ENCODE results near the gene URB1.
A peak's percentile ranks its signal among the peaks of the same experiment; 100 is the strongest.
"Not testable (repeated sequence)": the region's sequence is repeated elsewhere in the genome, so short reads cannot be mapped to it uniquely, and the experiment has no call there.

Gene URB1

DNA sequence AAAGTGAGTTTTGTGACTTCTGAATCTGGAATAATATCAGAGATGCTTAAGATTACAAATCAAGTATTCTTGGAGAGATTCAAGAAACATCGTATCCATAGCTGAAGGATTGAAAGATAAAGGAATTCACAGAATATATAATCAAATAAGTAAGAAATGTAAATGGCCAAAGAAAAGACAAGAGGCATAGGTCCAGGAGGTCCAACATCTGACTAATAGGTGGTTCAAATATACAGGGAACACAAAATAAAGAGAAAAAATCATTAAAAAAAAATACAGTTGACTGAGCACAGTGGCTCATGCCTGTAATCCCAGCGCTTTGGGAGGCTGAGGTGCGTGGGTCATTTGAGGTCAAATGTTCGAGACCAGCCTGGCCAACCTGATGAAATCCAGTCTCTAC is 107.3 kb downstream of the URB1 start:
- Histone ChIP-seq H3K36me3 (ENCODE audit: control insufficient read depth in 5 of 5, insufficient read depth in 5 of 5, low read length in 5 of 5) (peaks cover 0 to 7% (median 3%) of the 10 kb centered on the region in 5 donors), H3K9me3 (ENCODE audit: control insufficient read depth in 5 of 5, low read length in 5 of 5) (no peaks in the 10 kb centered on the region), H3K4me3 (ENCODE audit: low read depth in 1 of 5, low read length in 5 of 5) (no peak overlapping the region), H3K27me3 (ENCODE audit: control insufficient read depth in 5 of 5, insufficient read depth in 4 of 5, low read length in 5 of 5) (no peaks in the 10 kb centered on the region), H3K27ac (ENCODE audit: low read depth, low read length) (no peak overlapping the region), H3K4me1 (ENCODE audit: control insufficient read depth in 5 of 5, insufficient read depth in 5 of 5, low read length in 5 of 5) (no peaks in the 10 kb centered on the region), H3K9ac (ENCODE audit: low read length in 5 of 5) (no peak overlapping the region)

DNA sequence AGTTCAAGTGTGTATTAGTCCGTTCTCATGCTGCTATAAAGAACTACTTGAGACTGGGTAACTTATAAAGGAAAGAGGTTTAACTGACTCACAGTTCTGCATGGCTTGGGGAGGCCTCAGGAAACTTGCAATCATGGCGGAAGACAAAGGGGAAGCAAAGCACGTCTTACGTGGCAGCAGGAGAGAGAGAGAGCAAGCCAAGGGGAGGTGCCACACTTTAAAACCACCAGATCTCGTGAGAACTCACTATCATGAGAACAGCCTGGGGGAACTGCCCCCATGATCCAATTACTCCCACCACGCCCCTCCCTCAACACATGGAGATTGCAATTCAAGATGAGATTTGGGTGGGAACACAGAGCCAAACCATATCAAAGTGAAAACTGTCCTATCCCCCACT is 109.8 kb downstream of the URB1 start:
- H3K36me3 ChIP-seq (ENCODE audit: control insufficient read depth in 5 of 5, insufficient read depth in 5 of 5, low read length in 5 of 5): peaks cover 0 to 7% (median 3%) of the 10 kb centered on the region in 5 donors
- no peaks in the 10 kb centered on the region for H3K27me3 ChIP-seq (ENCODE audit: control insufficient read depth in 5 of 5, insufficient read depth in 4 of 5, low read length in 5 of 5)
- peaks cover 5 to 20% (median 18%) of the 10 kb centered on the region in 5 donors for H3K4me1 ChIP-seq (ENCODE audit: control insufficient read depth in 5 of 5, insufficient read depth in 5 of 5, low read length in 5 of 5)
- H3K4me3 ChIP-seq (ENCODE audit: low read depth in 1 of 5, low read length in 5 of 5): no peak overlapping the region
- no peak overlapping the region for H3K27ac ChIP-seq (ENCODE audit: low read depth, low read length)
- H3K9me3 ChIP-seq (ENCODE audit: control insufficient read depth in 5 of 5, low read length in 5 of 5): no peaks in the 10 kb centered on the region
- H3K9ac ChIP-seq (ENCODE audit: low read length in 5 of 5): no peak overlapping the region

DNA sequence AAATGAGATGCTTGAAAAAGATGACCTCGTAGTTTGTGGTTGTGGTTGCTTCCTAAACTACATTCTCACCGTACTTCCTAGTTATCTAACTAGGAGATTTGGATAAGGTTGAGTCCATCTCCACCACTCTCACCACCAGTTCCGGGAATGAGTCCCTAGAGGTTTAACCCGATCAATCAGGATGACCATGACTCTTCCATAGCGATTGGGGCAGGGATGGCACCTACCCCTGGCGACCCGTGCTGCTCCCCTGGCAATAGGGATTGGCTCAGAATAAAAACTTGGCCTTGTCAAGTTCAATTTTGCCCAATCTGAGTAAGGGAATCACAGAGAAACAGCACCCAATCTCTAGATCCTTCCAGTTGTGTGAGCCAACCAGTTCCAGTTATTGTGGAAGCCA is 111.3 kb downstream of the URB1 start:
- Histone ChIP-seq H3K9ac (ENCODE audit: low read length in 5 of 5) (no peak overlapping the region), H3K36me3 (ENCODE audit: control insufficient read depth in 5 of 5, insufficient read depth in 5 of 5, low read length in 5 of 5) (peaks cover 0 to 7% (median 3%) of the 10 kb centered on the region in 5 donors), H3K9me3 (ENCODE audit: control insufficient read depth in 5 of 5, low read length in 5 of 5) (no peaks in the 10 kb centered on the region), H3K27me3 (ENCODE audit: control insufficient read depth in 5 of 5, insufficient read depth in 4 of 5, low read length in 5 of 5) (no peaks in the 10 kb centered on the region), H3K4me1 (ENCODE audit: control insufficient read depth in 5 of 5, insufficient read depth in 5 of 5, low read length in 5 of 5) (peaks cover 7 to 25% (median 20%) of the 10 kb centered on the region in 5 donors), H3K27ac (ENCODE audit: low read depth, low read length) (no peak overlapping the region), H3K4me3 (ENCODE audit: low read depth in 1 of 5, low read length in 5 of 5) (no peak overlapping the region)

DNA sequence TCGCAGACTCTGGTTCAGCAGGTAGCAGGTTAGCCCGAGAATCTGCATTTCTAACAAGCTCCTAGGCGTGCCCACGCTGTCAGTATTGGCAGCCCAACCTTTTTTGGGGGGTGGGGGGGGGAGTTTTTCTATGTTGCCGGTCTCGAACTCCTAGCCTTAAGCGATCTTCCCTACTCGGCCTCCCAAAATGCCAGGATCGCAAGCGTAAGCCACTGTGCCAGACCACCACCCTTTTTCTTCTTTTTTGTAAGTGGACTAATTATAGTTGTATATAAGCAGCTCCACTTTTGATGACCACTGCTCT is 113.5 kb downstream of the URB1 start:
- Histone ChIP-seq H3K27ac (ENCODE audit: low read depth, low read length) (peak overlapping the region; percentile 50), H3K4me3 (ENCODE audit: low read depth in 1 of 5, low read length in 5 of 5) (peak overlapping the region; percentile 87 to 96 (median 95)), H3K36me3 (ENCODE audit: control insufficient read depth in 5 of 5, insufficient read depth in 5 of 5, low read length in 5 of 5) (peaks cover 0 to 7% (median 3%) of the 10 kb centered on the region in 5 donors), H3K9ac (ENCODE audit: low read length in 5 of 5) (peak overlapping the region; percentile 31 to 81 (median 79)), H3K27me3 (ENCODE audit: control insufficient read depth in 5 of 5, insufficient read depth in 4 of 5, low read length in 5 of 5) (no peaks in the 10 kb centered on the region), H3K4me1 (ENCODE audit: control insufficient read depth in 5 of 5, insufficient read depth in 5 of 5, low read length in 5 of 5) (peaks cover 7 to 25% (median 20%) of the 10 kb centered on the region in 5 donors), H3K9me3 (ENCODE audit: control insufficient read depth in 5 of 5, low read length in 5 of 5) (no peaks in the 10 kb centered on the region)

DNA sequence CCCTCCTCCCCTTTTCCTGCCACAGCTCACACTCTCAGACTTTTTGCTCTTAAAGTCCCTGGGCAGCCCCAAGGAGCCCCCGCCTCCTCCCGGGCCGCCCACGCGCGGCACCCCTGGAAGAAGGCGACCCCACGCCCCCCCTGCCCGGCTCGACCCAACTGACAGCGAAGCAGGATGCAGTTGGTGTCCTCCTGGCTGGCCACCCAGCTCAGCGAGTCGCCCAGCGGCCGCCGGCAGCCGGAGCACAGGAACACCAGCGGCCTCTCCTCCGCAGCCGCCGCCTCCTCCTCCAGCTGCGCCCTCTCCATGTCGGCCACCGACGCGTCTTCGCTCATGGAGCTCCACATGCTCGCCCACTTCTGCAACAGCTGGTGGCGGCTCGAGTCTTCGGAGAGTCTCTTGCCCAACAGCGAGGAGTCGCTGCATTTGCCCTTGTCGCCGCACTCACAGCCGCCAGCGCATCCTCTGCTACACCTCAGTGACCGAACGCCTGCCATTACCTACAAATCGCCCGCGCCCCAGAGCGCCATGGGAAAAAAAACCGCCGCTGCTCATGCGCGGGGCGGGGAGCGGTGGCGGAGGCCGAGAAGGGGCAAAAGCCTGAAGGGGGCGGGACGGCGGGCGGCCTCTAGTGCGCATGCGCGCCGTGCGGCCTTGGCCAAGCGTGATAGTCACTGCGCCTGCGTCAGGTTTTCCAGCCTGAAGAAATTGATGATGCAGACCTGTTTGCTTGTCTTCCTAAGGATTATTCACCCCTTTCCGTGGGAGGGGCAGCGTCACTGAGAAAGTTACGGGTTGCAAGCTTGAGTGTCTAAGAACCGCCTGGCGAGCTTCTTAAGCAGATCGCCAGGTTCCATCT is 114.1 kb downstream of the URB1 start, which contains the start of gene MIS18A:
Gene MIS18A, minus strand, starts transcription at position 532 of the 859 bp plus-strand sequence. Its CDS starts 35 bp downstream, at position 497.
- H3K9me3 ChIP-seq (ENCODE audit: control insufficient read depth in 5 of 5, low read length in 5 of 5): no peaks in the 10 kb centered on the region
- H3K9ac ChIP-seq (ENCODE audit: low read length in 5 of 5): peak within 1 kb of the TSS; percentile 31 to 88 (median 79)
- H3K36me3 ChIP-seq (ENCODE audit: control insufficient read depth in 5 of 5, insufficient read depth in 5 of 5, low read length in 5 of 5): peaks cover 0 to 8% (median 3%) of the 10 kb centered on the region in 5 donors
- H3K4me3 ChIP-seq (ENCODE audit: low read depth in 1 of 5, low read length in 5 of 5): peak within 1 kb of the TSS; percentile 87 to 96 (median 95)
- peaks cover 7 to 25% (median 20%) of the 10 kb centered on the region in 5 donors for H3K4me1 ChIP-seq (ENCODE audit: control insufficient read depth in 5 of 5, insufficient read depth in 5 of 5, low read length in 5 of 5)
- H3K27ac ChIP-seq (ENCODE audit: low read depth, low read length): peak within 1 kb of the TSS; percentile 50
- H3K27me3 ChIP-seq (ENCODE audit: control insufficient read depth in 5 of 5, insufficient read depth in 4 of 5, low read length in 5 of 5): no peaks in the 10 kb centered on the region

DNA sequence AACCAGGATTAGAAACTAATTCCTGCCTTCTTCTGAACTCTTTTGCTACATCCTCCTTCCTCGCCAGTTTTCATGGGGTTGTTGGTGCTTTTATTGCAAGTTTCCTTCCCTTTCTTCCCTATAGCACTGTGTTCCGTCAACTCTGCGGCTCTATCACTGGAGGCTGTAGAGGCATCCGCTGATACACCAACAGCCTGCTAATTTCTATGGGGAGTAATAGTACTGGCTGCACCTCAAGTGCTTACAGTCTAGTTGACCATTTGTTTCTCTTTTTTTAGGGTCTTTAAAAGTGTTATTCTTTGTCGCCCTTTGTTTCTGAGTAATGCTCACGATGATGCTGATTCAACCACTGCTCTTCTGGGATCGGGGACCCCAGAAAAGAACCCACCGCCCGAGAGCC is 114.7 kb downstream of the URB1 start:
- peak overlapping the region; percentile 50 for H3K27ac ChIP-seq (ENCODE audit: low read depth, low read length)
- H3K9ac ChIP-seq (ENCODE audit: low read length in 5 of 5): peak overlapping the region in 4 of 5 donors; percentile 41 to 88 (median 82)
- no peaks in the 10 kb centered on the region for H3K27me3 ChIP-seq (ENCODE audit: control insufficient read depth in 5 of 5, insufficient read depth in 4 of 5, low read length in 5 of 5)
- H3K4me3 ChIP-seq (ENCODE audit: low read depth in 1 of 5, low read length in 5 of 5): peak overlapping the region; percentile 69 to 96 (median 90)
- peaks cover 7 to 25% (median 20%) of the 10 kb centered on the region in 5 donors for H3K4me1 ChIP-seq (ENCODE audit: control insufficient read depth in 5 of 5, insufficient read depth in 5 of 5, low read length in 5 of 5)
- H3K9me3 ChIP-seq (ENCODE audit: control insufficient read depth in 5 of 5, low read length in 5 of 5): no peaks in the 10 kb centered on the region
- H3K36me3 ChIP-seq (ENCODE audit: control insufficient read depth in 5 of 5, insufficient read depth in 5 of 5, low read length in 5 of 5): peaks cover 0 to 9% (median 3%) of the 10 kb centered on the region in 5 donors

DNA sequence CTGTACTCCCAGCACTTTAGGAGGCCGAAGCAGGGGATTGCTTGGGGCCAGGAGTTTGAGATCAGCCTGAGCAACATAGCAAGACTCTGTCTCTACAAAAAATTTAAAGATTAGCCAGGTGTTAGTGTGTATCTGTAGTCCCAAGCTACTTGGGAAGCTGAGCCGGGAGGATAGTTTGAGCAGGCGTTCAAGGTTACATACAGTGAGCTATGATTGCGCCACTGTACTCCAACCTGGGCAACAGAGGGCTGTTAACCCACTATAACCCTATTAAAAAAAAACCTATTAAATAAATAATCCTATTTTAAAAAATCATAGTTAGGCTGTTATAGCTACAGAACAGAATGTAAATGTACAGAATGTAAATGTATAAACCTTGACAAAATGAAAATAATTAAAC is 116.1 kb downstream of the URB1 start:
- no peak overlapping the region for H3K27ac ChIP-seq (ENCODE audit: low read depth, low read length)
- H3K9me3 ChIP-seq (ENCODE audit: control insufficient read depth in 5 of 5, low read length in 5 of 5): no peaks in the 10 kb centered on the region
- no peak overlapping the region for H3K9ac ChIP-seq (ENCODE audit: low read length in 5 of 5)
- no peak overlapping the region for H3K4me3 ChIP-seq (ENCODE audit: low read depth in 1 of 5, low read length in 5 of 5)
- peaks cover 7 to 25% (median 20%) of the 10 kb centered on the region in 5 donors for H3K4me1 ChIP-seq (ENCODE audit: control insufficient read depth in 5 of 5, insufficient read depth in 5 of 5, low read length in 5 of 5)
- no peaks in the 10 kb centered on the region for H3K27me3 ChIP-seq (ENCODE audit: control insufficient read depth in 5 of 5, insufficient read depth in 4 of 5, low read length in 5 of 5)
- peaks cover 4 to 15% (median 8%) of the 10 kb centered on the region in 5 donors for H3K36me3 ChIP-seq (ENCODE audit: control insufficient read depth in 5 of 5, insufficient read depth in 5 of 5, low read length in 5 of 5)

DNA sequence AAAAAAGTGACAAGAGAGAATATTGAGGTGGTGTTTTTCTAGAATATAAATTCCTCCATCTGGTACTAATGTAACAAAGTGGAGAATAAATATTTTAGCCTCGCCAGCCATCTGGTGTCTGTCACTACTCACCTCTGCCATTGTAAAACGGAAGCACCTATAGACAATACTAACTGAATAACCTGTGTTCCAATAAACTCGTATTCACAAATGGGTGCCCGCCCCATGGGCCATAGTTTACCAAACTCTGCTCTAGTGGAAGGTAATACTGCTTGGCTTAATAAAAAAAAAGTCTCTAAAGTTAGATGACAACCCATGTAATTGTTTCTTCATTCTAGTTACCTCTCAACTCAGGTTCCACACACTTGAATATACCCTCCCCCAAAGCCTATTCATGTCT is 122.1 kb downstream of the URB1 start:
- Histone ChIP-seq H3K36me3 (ENCODE audit: control insufficient read depth in 5 of 5, insufficient read depth in 5 of 5, low read length in 5 of 5) (peaks cover 4 to 37% (median 23%) of the 10 kb centered on the region in 5 donors), H3K27me3 (ENCODE audit: control insufficient read depth in 5 of 5, insufficient read depth in 4 of 5, low read length in 5 of 5) (no peaks in the 10 kb centered on the region), H3K4me1 (ENCODE audit: control insufficient read depth in 5 of 5, insufficient read depth in 5 of 5, low read length in 5 of 5) (no peaks in the 10 kb centered on the region), H3K4me3 (ENCODE audit: low read depth in 1 of 5, low read length in 5 of 5) (no peak overlapping the region), H3K9me3 (ENCODE audit: control insufficient read depth in 5 of 5, low read length in 5 of 5) (no peaks in the 10 kb centered on the region), H3K27ac (ENCODE audit: low read depth, low read length) (no peak overlapping the region), H3K9ac (ENCODE audit: low read length in 5 of 5) (no peak overlapping the region)

DNA sequence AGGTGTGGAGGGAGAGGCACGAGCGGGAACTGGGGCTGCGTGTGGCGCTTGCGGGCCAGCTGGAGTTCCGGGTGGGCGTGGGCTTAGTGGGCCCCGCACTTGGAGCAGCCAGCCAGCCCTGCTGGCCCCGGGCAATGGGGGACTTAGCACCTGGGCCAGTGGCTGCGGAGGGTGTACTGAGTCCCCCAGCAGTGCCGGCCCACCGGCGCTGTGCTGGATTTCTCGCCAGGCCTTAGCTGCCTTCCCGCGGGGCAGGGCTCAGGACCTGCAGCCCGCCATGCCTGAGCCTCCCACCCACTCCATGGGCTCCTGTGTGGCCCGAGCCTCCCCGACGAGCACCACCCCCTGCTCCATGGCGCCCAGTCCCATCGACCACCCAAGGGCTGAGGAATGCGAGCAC is 127.5 kb downstream of the URB1 start:
- not testable (repeated sequence) for H3K27me3 ChIP-seq (ENCODE audit: control insufficient read depth in 5 of 5, insufficient read depth in 4 of 5, low read length in 5 of 5); H3K9ac ChIP-seq (ENCODE audit: low read length in 5 of 5); H3K4me1 ChIP-seq (ENCODE audit: control insufficient read depth in 5 of 5, insufficient read depth in 5 of 5, low read length in 5 of 5); H3K4me3 ChIP-seq (ENCODE audit: low read depth in 1 of 5, low read length in 5 of 5); H3K27ac ChIP-seq (ENCODE audit: low read depth, low read length); H3K9me3 ChIP-seq (ENCODE audit: control insufficient read depth in 5 of 5, low read length in 5 of 5)
- peaks cover 0 to 22% (median 15%) of the 10 kb centered on the region in 5 donors for H3K36me3 ChIP-seq (ENCODE audit: control insufficient read depth in 5 of 5, insufficient read depth in 5 of 5, low read length in 5 of 5)

DNA sequence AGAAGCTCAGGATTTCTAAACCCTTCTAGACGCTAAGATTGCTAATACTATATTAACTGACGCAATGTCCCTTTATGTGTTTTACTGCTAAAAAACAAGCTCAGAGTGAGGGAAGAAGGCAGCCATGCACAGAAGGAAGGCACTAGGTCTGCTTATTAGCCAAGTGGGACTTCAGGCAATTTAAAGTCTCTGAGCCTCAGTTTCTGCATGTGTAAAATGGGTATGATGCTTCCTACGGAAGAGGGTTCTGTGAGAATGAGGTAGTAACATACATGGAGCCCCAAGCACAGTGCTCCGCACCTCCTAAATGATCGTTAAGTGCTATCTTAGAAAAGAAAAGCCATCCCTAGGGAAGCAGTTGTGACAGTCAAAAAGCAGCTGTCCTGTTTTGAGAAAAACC is 130.9 kb downstream of the URB1 start:
- Histone ChIP-seq H3K4me1 (ENCODE audit: control insufficient read depth in 5 of 5, insufficient read depth in 5 of 5, low read length in 5 of 5) (peaks cover 0 to 7% (median under 1%) of the 10 kb centered on the region in 5 donors), H3K27ac (ENCODE audit: low read depth, low read length) (no peak overlapping the region), H3K9me3 (ENCODE audit: control insufficient read depth in 5 of 5, low read length in 5 of 5) (no peaks in the 10 kb centered on the region), H3K27me3 (ENCODE audit: control insufficient read depth in 5 of 5, insufficient read depth in 4 of 5, low read length in 5 of 5) (no peaks in the 10 kb centered on the region), H3K36me3 (ENCODE audit: control insufficient read depth in 5 of 5, insufficient read depth in 5 of 5, low read length in 5 of 5) (peaks cover 0 to 5% (median 2%) of the 10 kb centered on the region in 5 donors), H3K4me3 (ENCODE audit: low read depth in 1 of 5, low read length in 5 of 5) (no peak overlapping the region), H3K9ac (ENCODE audit: low read length in 5 of 5) (no peak overlapping the region)

Measured in subcutaneous abdominal adipose tissue (tissue), 5 donors.